ENCODE results near the gene MRPS18A. TPM values are rescaled to one million over a fixed set of nuclear protein-coding genes. Genes with fewer than 3 reads are reported as not detected.

The MRPS18A gene
- total and polyA plus RNA-seq, 4 donors = 26.1 to 50.2 (median 34.2) TPM

DNA sequence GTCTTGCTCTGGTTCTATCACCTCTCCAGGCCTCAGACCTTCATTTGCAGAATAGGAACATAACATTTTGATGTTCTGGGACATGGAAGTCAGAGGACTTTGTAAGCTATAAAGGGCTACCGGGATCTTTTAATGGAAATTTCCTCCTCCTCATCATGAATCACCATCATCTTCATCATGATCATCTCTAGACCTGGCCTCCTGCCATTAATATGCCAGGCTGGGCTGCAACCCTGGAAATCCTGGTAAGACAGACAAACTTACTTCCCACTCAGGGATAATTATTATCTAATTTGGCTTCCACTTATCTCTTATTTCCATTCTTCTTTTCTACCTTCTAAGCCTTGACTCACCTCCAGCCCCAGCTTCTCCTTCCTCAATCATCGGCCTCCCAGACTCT lies 41.0 kb upstream of the MRPS18A start:
- H3K27ac ChIP-seq (ENCODE audit: low read depth in 1 of 2, low read length in 2 of 2) = no peak overlapping the region
- H3K9me3 ChIP-seq (ENCODE audit: control insufficient read depth, low read length) = no peaks in the 10 kb centered on the region
- WGBS, 2 donors = 89% methylated on average over 2 of the region's 2 CpGs
- no peak overlapping the region for H3K4me3 ChIP-seq (ENCODE audit: low read length in 2 of 2)
- H3K4me1 ChIP-seq (ENCODE audit: control insufficient read depth in 1 of 2, insufficient read depth in 2 of 2, low read length in 2 of 2) = no peaks in the 10 kb centered on the region
- DNase-seq = no peak
- no peak for ATAC-seq (ENCODE audit: low FRiP score)
- H3K36me3 ChIP-seq (ENCODE audit: control insufficient read depth in 1 of 2, insufficient read depth in 2 of 2, low read length in 1 of 2) = no peaks in the 10 kb centered on the region
- intact Hi-C loops (cut with DNase I) = no loop called here
- H3K27me3 ChIP-seq (ENCODE audit: control insufficient read depth in 1 of 2, insufficient read depth in 2 of 2, low read length in 1 of 2) = no peaks in the 10 kb centered on the region

DNA sequence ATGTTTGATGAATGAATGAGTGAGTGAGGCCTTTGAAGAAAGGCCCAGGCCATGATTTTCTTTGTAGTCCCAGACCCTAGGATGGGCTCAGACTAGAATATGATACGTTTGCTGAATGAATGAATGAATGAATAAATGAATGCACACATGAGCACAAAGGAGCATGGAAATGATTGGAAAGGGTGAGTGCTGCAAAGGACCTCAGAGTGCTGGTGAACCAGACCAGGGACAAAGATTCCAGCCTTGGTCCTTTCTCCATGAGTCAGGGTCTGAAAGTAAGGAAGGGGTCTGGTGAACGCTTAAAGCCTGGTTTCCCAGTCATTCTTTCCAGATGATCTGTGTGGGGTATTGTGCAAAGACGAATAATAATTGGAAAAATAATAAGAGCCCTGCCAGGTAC lies 40.0 kb upstream of the MRPS18A start:
- WGBS, 2 donors = 81 to 82% methylated on average over 3 of the region's 3 CpGs

GRCh38 chr6:43725643-43726580 lies 38.3 kb upstream of the MRPS18A start:
- no peak overlapping the region for H3K27ac ChIP-seq (ENCODE audit: low read depth in 1 of 2, low read length in 2 of 2)
- DNase-seq (peak; percentile 21 to 60), ATAC-seq (ENCODE audit: low FRiP score) (no peak)
- intact Hi-C loops (cut with DNase I) = loop anchor here in 1 of 2 donors (2.0 kb wide), 1 partner anchor 353 kb away; no protein-coding TSS in a partner anchor
- no peaks in the 10 kb centered on the region for H3K4me1 ChIP-seq (ENCODE audit: control insufficient read depth in 1 of 2, insufficient read depth in 2 of 2, low read length in 2 of 2)
- WGBS, 2 donors = 86 to 90% methylated on average over 7 of the region's 7 CpGs
- H3K4me3 ChIP-seq (ENCODE audit: low read length in 2 of 2) = no peak overlapping the region
- H3K27me3 ChIP-seq (ENCODE audit: control insufficient read depth in 1 of 2, insufficient read depth in 2 of 2, low read length in 1 of 2) = no peaks in the 10 kb centered on the region
- no peaks in the 10 kb centered on the region for H3K9me3 ChIP-seq (ENCODE audit: control insufficient read depth, low read length)
- no peaks in the 10 kb centered on the region for H3K36me3 ChIP-seq (ENCODE audit: control insufficient read depth in 1 of 2, insufficient read depth in 2 of 2, low read length in 1 of 2)

More for the DNA sequence above, 40.0 kb upstream of the MRPS18A start:
- no peaks in the 10 kb centered on the region for H3K4me1 ChIP-seq (ENCODE audit: control insufficient read depth in 1 of 2, insufficient read depth in 2 of 2, low read length in 2 of 2)
- H3K9me3 ChIP-seq (ENCODE audit: control insufficient read depth, low read length) = no peaks in the 10 kb centered on the region
- no peak overlapping the region for H3K27ac ChIP-seq (ENCODE audit: low read depth in 1 of 2, low read length in 2 of 2)
- DNase-seq = no peak
- H3K4me3 ChIP-seq (ENCODE audit: low read length in 2 of 2) = no peak overlapping the region
- H3K27me3 ChIP-seq (ENCODE audit: control insufficient read depth in 1 of 2, insufficient read depth in 2 of 2, low read length in 1 of 2) = no peaks in the 10 kb centered on the region
- H3K36me3 ChIP-seq (ENCODE audit: control insufficient read depth in 1 of 2, insufficient read depth in 2 of 2, low read length in 1 of 2) = no peaks in the 10 kb centered on the region
- ATAC-seq (ENCODE audit: low FRiP score) = no peak
- intact Hi-C loops (cut with DNase I) = no loop called here

DNA sequence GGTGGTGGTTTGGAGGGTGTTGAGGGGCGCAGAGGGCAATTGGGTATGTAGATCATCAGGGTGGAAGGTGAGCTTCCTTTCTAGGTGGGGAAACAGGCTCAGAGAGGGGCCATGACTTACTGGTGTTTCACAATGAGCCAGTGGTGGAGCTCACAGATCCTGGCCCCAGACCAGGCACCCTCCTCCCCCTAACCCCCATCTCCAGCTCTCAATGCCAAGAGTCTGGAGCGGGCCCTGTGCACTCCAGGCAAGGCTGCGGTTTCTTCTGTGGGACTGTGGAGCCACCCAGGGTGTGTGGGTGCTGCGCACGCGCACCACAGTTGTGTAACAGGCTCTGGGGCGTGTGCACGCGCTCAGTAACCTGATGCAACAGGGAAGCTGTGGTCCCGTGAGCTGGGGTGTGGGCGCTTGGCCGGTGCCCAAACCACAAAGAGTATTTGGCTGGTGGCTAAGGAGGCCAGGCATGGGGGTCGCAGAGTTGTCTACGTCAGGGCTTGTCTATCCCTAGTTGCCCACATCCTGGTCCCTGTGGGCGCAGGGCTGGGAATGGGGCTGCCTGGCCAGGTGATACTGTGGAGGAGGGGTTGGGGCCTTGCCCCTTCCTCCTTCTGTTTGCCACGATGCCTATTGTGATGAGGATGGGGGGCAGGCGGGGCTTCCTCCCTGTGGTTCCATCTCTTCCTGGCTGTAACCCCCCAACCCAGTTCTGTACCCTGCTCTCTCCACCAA lies 37.5 kb upstream of the MRPS18A start:
- peak; percentile 81 for ATAC-seq (ENCODE audit: low FRiP score)
- Histone ChIP-seq H3K9me3 (ENCODE audit: control insufficient read depth, low read length) (no peaks in the 10 kb centered on the region), H3K36me3 (ENCODE audit: control insufficient read depth in 1 of 2, insufficient read depth in 2 of 2, low read length in 1 of 2) (no peaks in the 10 kb centered on the region), H3K27me3 (ENCODE audit: control insufficient read depth in 1 of 2, insufficient read depth in 2 of 2, low read length in 1 of 2) (no peaks in the 10 kb centered on the region), H3K27ac (ENCODE audit: low read depth in 1 of 2, low read length in 2 of 2) (no peak overlapping the region), H3K4me1 (ENCODE audit: control insufficient read depth in 1 of 2, insufficient read depth in 2 of 2, low read length in 2 of 2) (no peaks in the 10 kb centered on the region), H3K4me3 (ENCODE audit: low read length in 2 of 2) (no peak overlapping the region)
- 74 to 77% methylated on average over 16 to 17 of the region's 17 CpGs for WGBS, 2 donors
- intact Hi-C loops (cut with DNase I) = loop anchor here in 1 of 2 donors (2.0 to 5.0 kb wide), 2 partner anchors 58 to 354 kb away; no protein-coding TSS in a partner anchor
- DNase-seq = peak; percentile 87 to 89

GRCh38 chr6:43724354-43724753 lies 36.8 kb upstream of the MRPS18A start:
- no peak overlapping the region for H3K27ac ChIP-seq (ENCODE audit: low read depth in 1 of 2, low read length in 2 of 2)
- no peaks in the 10 kb centered on the region for H3K4me1 ChIP-seq (ENCODE audit: control insufficient read depth in 1 of 2, insufficient read depth in 2 of 2, low read length in 2 of 2)
- no peak for DNase-seq
- H3K9me3 ChIP-seq (ENCODE audit: control insufficient read depth, low read length) = no peaks in the 10 kb centered on the region
- H3K27me3 ChIP-seq (ENCODE audit: control insufficient read depth in 1 of 2, insufficient read depth in 2 of 2, low read length in 1 of 2) = no peaks in the 10 kb centered on the region
- WGBS, 2 donors = 80 to 83% methylated on average over 2 of the region's 2 CpGs
- intact Hi-C loops (cut with DNase I) = loop anchor here in 1 of 2 donors (2.0 to 5.0 kb wide), 2 partner anchors 57 to 354 kb away; no protein-coding TSS in a partner anchor
- ATAC-seq (ENCODE audit: low FRiP score) = no peak
- no peaks in the 10 kb centered on the region for H3K36me3 ChIP-seq (ENCODE audit: control insufficient read depth in 1 of 2, insufficient read depth in 2 of 2, low read length in 1 of 2)
- no peak overlapping the region for H3K4me3 ChIP-seq (ENCODE audit: low read length in 2 of 2)

DNA sequence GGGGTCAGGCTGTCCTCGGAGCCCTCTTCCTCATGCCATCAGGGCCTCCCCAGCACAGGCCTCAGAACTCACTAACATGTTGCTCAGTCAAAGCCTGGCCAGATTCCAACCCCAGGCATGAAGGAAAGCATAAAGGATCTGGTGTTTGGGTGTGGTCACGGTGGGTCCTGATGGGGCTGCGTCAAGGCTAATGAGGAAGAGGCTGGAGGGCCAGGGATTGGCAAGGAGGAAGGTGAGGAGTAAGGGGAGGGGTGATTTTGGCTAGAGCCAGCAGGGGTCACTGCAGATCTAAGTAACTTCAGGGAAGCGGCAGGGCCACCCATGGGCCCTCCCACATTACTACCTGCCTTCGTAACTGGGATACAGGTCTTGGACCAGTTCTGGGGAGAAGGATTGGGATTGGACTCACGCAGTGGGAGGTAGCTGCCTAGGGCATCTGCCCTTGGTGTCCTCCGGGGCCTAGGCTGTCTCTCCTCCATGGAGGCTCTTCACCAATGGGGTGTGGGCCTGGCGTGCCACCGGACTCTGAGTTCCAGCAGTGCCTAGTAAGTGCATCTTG lies 36.2 kb upstream of the MRPS18A start:
- 67 to 72% methylated on average over 9 of the region's 9 CpGs for WGBS, 2 donors
- H3K9me3 ChIP-seq (ENCODE audit: control insufficient read depth, low read length) = no peaks in the 10 kb centered on the region
- no peaks in the 10 kb centered on the region for H3K27me3 ChIP-seq (ENCODE audit: control insufficient read depth in 1 of 2, insufficient read depth in 2 of 2, low read length in 1 of 2)
- H3K4me1 ChIP-seq (ENCODE audit: control insufficient read depth in 1 of 2, insufficient read depth in 2 of 2, low read length in 2 of 2) = no peaks in the 10 kb centered on the region
- DNase-seq = peak; percentile 70 to 81
- ATAC-seq (ENCODE audit: low FRiP score) = peak; percentile 65
- no peak overlapping the region for H3K27ac ChIP-seq (ENCODE audit: low read depth in 1 of 2, low read length in 2 of 2)
- no peak overlapping the region for H3K4me3 ChIP-seq (ENCODE audit: low read length in 2 of 2)
- intact Hi-C loops (cut with DNase I) = loop anchor here in 1 of 2 donors (2.0 to 5.0 kb wide), 2 partner anchors 57 to 355 kb away; no protein-coding TSS in a partner anchor
- H3K36me3 ChIP-seq (ENCODE audit: control insufficient read depth in 1 of 2, insufficient read depth in 2 of 2, low read length in 1 of 2) = no peaks in the 10 kb centered on the region

DNA sequence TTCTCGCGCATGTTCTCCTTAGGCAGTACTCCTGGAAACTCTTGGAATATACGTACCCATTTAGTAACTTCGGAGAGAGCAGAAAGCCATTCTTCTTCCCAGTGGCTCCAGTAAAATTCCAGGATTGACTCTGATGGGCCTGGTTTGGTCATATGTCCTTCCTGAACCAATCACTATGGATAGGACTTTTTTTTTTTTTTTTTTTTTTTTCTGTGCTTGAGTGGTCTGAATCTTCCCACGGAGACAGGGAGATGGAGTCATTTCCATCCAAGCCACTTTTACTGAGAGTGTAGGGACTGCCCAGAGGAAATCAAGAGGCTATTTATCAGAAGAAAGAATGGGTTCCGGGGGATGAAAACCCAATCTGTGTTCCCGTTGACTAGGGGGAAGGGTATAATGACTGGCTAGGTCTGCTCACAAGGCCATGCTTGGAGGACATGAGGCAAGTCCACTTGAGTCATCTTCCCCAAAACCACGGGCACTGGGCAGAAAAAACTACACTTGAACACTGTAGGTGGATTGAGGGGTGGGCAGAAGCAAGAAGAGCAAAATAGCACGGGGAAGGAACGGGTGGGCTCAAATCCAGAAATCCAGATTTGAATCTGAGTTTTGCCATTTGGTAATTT lies 35.4 kb upstream of the MRPS18A start:
- no peaks in the 10 kb centered on the region for H3K4me1 ChIP-seq (ENCODE audit: control insufficient read depth in 1 of 2, insufficient read depth in 2 of 2, low read length in 2 of 2)
- DNase-seq (no peak), ATAC-seq (ENCODE audit: low FRiP score) (no peak)
- WGBS, 2 donors = 88 to 90% methylated on average over 10 of the region's 10 CpGs
- H3K36me3 ChIP-seq (ENCODE audit: control insufficient read depth in 1 of 2, insufficient read depth in 2 of 2, low read length in 1 of 2) = no peaks in the 10 kb centered on the region
- no peaks in the 10 kb centered on the region for H3K27me3 ChIP-seq (ENCODE audit: control insufficient read depth in 1 of 2, insufficient read depth in 2 of 2, low read length in 1 of 2)
- H3K4me3 ChIP-seq (ENCODE audit: low read length in 2 of 2) = no peak overlapping the region
- no peak overlapping the region for H3K27ac ChIP-seq (ENCODE audit: low read depth in 1 of 2, low read length in 2 of 2)
- intact Hi-C loops (cut with DNase I) = loop anchor here in 1 of 2 donors (5.0 kb wide), 1 partner anchor 56 kb away; no protein-coding TSS in a partner anchor
- no peaks in the 10 kb centered on the region for H3K9me3 ChIP-seq (ENCODE audit: control insufficient read depth, low read length)

DNA sequence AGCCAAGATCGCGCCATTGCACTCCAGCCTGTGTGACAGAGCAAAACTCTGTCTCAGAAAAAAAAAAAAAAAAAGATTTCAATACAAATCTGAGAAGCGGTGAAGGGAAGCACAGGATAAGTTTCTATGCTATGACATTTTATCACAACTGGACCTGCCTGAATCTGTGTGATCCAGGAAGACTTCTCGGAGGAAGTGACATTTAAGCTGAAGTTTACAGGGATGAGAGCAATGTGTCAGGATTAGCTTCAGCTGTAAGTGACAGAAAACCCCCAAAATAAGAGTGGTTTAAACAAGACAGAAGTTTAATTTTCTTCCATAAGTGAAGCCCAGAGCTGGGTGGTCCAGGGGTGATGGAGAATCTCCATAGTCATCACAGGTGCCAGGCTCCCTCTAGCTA lies 33.4 kb upstream of the MRPS18A start:
- H3K27me3 ChIP-seq (ENCODE audit: control insufficient read depth in 1 of 2, insufficient read depth in 2 of 2, low read length in 1 of 2) = no peaks in the 10 kb centered on the region
- H3K4me3 ChIP-seq (ENCODE audit: low read length in 2 of 2) = no peak overlapping the region
- intact Hi-C loops (cut with DNase I) = loop anchor here in 1 of 2 donors (5.0 kb wide), 1 partner anchor 54 kb away; no protein-coding TSS in a partner anchor
- no peaks in the 10 kb centered on the region for H3K9me3 ChIP-seq (ENCODE audit: control insufficient read depth, low read length)
- no peaks in the 10 kb centered on the region for H3K4me1 ChIP-seq (ENCODE audit: control insufficient read depth in 1 of 2, insufficient read depth in 2 of 2, low read length in 2 of 2)
- no peaks in the 10 kb centered on the region for H3K36me3 ChIP-seq (ENCODE audit: control insufficient read depth in 1 of 2, insufficient read depth in 2 of 2, low read length in 1 of 2)
- DNase-seq (no peak), ATAC-seq (ENCODE audit: low FRiP score) (no peak)
- no peak overlapping the region for H3K27ac ChIP-seq (ENCODE audit: low read depth in 1 of 2, low read length in 2 of 2)
- whole genome bisulfite sequencing, 2 donors = 80 to 86% methylated on average over 4 of the region's 4 CpGs

All from aorta (tissue), 5 donors.